Measurements from ENCODE around the gene MPPED1.

Gene MPPED1

DNA sequence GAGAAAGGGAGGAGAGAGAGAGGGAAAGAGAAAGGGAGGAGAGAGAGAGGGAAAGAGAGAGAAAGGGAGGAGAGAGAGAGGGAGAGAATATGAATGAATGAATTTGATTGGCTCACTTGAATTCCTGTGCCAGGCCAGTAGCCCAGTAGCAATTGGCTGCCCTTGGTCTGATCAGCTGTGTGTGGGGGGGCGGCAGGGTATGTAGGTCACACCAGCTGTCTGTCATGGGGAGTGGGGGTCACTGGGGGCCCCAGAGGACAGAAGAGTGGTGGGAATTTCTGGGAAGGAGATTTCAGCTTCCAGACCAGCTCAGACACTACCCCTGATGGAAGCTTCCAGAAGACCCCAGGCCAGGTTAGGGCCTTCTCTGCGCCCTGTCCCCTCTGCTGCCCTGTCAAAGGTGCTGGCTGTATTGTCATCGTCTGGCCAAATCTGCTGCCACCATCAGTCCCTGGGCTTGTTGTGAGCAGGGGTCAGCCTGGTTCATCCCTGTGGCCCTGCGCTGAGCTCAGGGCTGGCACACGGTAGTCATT, 21.1 kb downstream of the MPPED1 start:
- DNase-seq = no peak

DNA sequence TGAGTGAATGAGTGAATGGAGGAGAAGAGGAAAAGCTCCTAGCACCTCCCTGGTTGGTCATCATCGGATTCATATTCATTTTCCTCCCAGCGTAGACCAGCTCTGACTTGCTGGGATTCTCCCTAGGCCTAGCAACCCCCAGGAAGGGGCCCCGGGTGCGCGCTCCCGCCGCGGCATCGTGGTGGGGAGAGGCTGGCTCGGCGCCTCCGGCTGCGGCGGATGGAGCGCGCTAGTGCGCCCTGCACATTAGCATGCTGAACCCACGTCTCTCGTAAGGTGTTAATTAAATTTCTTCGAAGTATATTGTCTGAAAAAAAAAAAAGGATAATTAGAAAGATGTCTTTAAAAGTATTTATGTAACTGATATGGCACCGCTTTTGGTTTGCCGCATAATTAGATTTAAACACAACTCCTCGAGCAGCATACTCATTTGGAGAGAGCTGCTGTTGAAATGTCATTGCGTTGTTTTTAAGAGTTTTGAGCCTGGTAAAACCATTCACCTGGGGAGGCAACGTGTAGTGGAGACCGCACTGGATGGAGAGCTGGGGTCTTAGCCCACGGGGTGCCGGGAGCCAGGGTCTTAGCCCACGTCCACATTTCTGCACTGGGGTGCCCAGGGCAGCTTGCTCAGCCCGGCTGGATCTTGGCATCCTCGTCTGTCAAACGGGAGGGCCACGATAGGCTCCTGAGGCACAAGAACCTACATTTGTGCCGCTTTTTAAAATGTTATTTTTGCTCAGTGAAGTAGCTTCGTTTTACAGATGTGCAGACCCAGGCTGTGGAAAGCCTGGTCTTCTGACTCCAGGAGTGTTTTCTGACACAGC, 21.8 kb downstream of the MPPED1 start:
- no peak for DNase-seq

DNA sequence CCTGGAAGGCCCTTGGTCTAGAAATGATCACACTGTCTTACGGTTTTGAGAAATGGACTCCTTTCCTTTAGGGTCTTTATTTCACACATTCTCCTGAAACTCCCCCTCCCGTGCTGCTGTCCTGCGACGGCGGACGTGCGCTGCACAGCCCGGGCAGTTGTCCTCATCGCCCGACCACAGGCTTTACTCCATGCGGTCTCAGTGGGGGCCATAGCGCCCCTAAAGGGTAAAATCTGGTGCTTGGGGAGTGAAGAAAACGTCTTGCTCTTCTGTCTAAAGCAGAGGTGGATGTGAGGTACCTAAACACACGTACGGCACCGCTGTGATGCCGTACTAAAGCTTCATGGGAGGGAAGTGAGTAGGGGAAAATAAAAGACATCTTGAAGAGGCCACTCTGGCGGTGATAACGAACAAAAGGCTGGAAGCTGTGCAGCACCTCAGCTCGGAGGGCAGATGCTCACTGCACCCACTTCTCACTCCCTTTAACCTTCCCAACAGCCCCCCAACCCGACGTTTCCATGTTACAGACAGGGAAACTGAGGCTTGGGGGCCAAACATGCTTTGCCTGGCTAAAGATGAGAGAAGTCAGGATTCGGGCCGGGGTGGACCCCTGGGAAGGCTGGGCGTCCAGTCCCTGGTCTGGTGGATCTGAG, 22.6 kb downstream of the MPPED1 start:
- DNase-seq = no peak

DNA sequence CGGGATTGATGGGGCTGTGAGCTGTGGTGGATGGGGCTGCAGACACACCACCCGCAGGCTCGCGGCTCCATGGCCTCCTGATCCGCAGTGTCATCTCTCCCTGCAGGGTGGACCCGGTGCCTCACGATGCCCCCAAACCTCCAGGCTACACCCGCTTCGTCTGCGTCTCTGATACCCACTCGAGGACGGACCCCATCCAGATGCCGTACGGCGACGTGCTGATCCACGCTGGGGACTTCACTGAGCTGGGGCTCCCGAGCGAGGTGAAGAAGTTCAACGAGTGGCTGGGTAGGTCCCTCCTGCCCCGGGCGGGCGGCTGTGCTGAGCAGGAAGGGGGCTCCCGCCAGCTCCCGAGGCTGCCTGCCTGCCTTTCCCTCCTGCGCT, 23.1 kb downstream of the MPPED1 start:
- no peak for DNase-seq

DNA sequence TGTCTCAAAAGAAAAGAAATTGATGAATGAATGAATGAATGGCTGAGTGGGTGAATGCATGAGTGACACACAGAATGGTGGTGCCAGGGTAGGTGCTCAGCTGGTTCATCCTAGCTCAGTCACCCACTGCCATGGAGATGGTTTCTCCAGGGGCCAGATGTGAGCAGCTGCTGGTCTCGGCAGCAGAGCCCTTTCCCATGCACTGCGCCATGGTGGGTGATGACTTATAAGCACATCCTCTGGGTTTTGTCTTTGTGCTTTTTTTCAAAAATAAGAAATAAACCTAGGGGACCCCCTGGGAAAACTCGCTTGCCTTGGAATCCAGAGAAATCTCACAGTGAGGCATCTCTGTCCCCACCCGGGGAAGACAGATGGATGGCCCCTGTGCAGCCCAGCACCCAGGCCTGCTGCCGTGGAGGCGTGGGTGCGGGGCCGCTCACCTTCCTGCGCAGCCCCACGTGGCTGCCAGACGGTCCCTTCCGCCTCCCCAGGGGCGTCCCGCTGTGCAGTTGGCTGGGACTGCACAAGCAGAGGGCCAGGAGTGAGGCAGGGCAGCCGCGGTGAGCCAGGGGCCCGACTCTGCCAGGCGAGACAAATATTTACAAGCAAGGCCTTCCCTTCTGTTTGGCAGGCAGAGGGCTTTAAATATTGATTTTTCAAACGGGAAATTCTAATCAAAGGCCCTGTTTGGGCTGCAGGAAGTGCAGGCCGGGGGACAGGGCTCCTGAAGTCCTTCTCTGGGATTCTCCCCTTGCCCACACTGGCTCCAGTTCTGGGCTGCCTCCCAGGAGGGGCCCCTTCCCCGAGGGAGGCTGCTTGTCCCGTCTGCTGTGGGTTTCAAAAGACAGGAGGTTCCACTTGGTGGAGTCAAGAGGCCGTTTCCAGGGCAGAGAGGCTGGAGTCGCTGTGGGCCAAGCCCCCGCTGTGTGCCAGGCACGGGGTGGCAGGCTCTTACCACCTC, 24.3 kb downstream of the MPPED1 start:
- no peak for DNase-seq

DNA sequence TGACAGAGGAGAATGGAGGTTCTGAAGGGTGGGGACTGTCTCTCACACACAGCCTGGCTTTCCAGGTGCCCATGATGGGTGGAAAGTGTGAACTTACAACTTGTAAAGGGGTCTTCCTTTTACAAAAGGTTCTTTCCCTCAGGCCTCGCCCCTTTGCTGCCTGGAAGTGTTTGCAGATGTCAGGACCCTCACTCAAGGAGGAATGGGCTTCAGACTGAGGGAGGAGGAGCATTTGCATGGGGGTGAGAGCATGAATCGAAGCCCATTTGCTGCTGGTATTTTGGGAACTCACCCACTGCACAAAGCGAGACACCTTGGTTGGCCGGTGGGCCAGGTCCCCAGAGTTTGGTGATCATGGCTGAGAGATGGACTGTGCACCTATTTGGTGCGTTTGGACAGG, 25.1 kb downstream of the MPPED1 start:
- no peak for DNase-seq

DNA sequence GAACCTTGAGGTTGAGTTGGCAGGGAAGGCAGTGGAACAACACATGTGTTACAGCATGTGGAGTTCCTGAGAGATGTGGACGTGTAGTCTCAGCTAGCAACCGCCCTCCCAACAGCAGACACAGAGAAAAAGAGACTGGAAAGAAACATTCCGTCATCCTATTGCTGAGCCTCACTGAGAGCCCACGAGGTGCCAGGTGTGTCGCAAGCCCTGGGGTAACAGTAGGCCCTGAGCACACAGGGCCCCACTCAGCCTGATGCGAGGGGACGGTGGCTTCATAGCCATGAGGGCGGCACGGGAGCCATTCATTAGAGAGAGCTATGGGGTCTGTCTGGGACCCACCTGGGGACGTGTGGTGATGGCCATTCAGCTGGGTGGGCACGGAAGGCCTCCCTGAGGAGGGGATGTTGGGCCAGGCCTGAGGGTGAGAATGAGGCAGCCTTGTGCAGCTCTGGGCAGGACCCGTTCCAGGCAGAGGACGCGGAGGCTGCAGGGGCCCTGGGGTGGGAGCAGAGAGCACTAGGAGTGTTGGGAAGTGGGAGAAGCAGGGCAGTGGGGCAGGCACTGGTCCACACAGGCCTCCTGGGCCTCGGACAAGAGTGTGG, 26.2 kb downstream of the MPPED1 start:
- DNase-seq = no peak

DNA sequence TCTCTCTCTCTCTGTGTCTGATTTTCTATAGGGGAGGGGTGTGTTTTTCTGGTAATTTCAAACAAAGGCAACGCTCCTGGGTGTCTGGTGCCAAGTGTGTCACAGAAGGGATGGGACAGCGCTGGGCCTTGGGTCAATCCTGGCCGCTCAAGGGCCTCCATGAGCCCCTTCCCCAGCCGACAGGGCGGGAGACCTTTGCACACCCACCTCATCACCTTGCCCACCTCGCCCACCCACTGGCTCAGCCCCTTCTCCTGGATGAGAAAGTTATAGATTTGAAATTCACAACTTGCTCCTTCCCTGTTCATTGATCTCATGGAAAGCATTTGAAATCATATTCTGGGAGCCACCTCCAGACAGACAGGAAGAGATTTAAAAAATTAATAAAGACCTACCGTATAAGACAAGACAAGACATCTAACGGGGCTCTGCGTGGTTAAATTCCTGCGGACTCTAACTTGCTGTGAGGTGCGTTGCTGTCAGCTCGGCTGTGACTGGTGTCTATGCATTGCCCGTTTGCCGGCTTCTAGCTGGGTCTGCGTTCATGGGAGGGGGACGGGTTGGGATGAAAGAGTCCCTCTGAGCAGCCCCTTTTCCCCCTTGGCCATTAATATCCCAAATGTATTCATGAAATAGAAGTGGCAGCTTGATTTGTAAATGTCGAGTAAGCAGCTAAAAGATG, 27.0 kb downstream of the MPPED1 start:
- no peak for DNase-seq

DNA sequence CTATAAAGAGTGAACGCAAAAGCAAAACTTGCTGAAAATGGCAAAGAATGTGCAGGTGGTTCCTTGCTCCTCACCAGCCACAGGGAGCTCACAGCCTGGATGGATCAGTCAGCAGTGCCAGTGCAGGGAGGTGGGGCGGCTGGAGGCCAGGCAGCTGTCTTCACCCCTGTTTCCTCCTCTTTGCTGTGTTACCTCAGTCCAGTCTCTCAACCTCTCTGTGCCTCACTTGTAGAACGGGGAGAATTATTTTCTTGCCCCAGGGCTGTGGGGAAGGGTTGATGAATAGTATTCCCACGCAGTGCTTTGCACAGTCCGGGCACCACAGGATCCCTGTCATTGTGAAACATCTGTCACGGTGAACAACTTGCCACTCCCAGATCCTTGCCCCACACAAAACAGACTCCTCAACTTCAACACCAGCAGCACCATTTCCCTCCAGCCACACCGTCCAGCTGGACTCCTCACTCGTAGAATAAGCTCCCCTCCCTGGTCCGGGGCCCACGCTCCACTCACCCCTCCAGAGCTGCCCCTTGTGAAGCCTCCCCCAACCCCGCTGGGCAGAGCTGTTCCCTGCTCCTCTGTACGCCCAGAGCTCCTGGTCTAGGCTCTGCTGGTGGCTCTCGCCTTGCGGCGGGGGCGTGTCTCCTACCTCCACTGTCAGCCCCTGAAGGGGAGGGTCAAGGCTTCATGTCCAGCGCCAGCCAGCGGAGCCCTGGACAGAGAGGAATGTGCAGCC, 27.7 kb downstream of the MPPED1 start:
- DNase-seq = no peak

DNA sequence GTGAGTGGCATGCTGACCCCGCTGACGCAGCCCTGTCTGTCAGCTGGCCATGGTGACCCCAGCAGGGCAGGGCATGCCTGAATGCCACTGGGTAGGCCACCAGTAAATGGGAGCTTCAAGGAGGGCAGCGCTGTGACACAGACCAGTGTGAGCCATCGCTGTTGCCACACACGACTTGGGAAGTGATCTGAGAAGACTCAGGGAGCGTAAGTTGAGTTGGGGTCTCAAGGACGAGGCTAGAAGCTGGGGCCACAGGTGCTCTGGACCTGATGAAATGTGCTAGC, 28.2 kb downstream of the MPPED1 start:
- no peak for DNase-seq

DNA sequence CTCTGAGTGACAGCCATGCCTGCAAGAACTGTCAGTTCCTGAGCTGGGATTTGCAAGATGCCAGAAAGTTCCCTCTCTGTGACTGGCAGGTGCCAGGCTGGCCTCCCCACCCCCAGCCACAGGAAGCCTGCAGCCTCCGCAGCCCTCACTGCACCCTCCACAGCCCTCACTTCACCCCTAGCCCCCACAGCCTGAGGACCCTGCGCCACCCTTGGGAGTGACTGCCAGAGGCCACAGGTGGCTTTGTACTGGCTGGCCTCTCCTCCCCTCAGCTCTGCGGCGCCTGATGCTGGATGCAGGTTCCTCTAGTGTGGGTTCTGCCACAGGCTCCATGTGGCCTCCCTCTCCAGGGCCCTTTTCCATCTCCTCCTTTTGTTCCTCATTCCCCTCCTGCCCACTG, 28.7 kb downstream of the MPPED1 start:
- DNase-seq = no peak

DNA sequence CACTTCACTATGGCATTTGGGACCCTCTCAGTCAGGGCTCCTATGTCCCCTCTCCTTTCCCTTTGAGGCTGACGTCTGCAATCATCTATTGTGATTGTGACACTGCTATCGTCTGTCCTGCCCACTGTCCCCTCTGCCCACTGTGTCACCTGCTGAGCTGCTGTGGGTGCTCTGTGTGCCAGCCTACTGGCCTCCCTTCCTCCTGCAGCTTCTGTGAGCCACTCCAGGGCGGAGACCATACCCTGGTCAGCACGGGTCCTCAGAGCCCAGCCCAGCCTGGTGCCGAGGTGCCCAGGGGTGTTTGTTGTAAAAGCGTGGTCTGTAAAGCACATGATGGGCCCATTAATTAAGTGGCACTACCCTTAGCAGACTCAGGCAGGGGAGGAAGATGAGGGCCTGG, 29.4 kb downstream of the MPPED1 start:
- no peak for DNase-seq

DNA sequence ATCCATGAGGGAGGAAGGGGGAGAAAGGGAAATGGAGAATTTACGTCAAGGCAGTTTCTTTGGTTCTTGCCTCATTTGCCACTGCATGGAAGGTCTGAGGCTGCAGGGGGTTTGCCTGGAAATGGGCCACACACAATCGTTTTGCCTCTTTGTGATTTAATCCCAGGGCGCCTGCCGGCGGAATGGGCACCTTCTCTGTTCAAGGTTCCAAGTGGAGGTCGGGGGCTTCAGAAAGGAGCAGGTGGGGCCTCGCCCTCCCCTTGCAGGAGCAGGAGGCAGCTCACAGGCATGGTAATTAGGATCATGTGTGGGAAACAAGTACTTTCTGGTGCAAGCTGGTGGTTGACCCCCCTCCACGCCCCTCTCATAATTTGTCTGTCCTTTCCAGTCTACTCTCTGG, 29.9 kb downstream of the MPPED1 start:
- DNase-seq = no peak

DNA sequence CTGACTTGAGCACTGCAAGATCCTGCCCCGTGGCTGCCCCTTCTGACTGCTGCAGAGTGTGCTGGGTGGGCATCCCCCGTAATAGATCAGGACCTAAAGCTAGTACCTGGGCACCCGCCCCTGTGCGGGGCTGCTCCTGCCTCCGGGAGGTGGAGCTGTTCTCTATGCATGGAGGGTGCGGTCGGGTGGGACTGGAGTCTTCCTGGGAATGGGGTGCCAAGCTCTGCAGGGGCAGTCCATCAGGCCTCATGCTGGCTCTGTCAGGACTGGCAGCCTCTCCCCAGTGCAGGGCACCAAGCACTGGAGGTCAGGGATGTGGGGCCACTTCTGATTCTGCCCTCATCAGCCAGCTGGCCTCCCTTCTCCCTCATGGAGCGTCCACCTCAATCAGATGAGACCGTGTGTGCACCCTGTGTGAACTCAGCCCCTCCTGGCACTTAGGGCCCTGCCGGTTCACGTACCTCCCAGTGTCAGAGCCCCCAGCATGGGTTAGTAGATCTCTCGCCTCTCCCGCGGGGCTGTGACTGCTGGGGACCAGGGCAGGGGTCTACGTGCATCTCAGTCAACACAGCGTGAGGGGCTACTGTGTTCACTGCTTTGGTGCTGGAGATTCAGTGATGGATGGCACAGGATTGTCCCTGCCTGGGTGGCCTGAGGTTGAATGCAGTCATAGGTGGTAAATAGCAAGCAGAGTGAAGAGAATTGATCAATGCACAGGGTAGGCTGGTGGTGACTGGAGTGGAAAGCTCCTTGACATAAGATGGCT, 30.8 kb downstream of the MPPED1 start:
- no peak for DNase-seq

DNA sequence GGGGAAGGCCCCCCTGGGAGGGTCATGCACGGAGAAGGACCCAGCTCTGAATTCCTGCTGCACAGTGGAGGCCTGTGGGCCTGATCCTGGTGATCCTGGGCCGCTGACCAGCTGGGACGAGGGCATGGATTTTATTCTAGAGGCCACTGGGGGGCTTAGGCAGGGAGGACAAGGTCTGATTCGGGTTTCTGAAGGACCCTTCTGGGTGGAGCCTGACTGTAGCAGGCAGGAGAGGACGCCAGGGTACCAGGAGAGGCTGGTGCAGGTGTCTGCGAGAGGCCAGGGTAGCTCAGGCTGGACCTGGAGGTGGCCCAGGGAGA, 31.3 kb downstream of the MPPED1 start:
- DNase-seq = no peak

DNA sequence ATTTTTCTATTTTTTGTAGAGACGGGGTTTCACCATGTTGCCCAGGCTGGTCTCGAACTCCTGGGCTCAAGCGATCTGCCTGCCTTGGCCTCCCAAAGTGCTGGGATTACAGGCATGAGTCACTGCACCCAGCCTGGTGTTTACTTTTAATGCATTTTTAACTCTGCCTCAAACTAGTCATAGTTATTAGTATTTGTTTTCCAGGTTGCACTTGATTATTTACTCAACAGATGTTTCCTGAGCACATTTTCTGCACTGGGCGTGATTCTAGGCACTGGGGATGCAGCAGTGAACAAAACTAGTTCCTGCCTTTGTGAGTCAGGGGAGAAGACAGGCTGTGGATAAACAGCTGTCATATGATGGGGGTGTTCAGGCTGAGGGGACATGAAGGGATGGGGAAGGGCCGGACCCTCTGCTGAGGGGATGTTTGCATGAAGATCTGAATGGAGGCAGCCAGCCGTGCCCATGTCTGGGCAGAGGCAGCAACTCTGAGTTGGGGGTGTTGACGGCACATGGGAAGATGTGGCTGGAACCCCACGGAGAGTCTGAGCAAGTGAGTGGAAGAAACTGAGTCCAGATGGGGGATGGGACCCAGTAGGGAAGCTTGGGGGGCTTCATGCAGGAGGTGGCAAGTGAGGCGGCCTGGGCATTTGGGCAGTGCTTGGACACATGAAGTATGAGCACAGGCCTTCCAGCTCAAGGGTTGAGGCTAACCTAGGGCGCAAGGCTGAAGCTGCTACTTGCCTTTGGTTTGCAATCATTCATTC, 34.4 kb downstream of the MPPED1 start:
- no peak for DNase-seq

DNA sequence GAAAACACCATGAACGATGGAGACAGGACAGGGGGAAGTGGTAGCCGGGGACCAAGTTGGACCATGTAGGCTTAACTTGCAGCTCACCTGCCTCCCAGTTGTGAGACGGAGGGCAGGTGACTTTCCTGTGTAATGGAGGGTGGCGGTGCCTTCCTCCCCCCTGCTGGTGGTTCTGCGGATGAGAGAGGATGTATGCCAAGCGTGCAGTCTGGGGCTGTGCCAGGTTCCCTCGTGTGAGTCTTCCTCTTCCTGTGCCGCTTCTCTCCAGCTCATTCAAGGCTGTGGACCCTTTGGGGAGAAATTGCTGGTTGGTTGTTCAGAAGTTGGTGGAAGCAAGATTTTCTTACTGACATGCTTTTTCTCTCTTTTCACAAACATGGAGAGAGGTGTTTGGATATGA, 35.1 kb downstream of the MPPED1 start:
- no peak for DNase-seq

DNA sequence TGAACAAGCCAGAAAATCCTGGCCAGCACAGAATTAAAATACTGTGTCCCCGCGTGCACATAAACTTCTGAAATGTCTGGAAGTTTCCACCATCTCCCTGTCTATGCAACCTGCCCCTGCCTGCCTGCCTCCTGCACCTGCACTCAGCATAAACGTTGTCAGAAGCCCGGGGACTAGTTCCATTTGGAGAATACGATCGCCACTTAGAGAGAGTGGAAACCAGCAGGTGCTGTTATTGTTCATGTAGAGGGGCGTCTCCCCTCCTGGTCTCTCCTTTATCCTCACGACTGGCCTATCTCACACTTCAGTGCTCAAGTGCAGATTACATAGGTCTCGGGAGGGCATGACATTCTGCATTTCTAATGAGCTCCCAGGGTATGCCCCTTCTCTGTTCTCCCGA, 35.6 kb downstream of the MPPED1 start:
- DNase-seq = no peak

DNA sequence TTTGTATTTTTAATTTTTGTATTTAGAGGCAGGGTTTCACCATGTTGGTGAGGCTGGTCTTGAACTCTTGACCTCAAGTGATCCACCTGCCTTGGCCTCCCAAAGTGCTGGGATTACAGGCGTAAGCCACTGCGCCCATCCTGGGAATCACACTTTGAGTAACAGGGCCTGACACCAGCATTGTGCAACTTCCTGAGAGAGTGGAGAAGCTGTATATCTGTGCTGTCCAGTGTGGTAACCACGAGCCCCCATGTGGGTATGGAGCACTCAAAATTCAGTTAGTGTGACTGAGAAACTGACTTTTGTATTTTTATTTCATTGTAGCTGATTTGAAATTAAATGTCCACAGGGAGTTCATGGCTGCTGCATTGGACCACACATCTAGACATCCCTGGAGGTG, 36.2 kb downstream of the MPPED1 start:
- DNase-seq = no peak

DNA sequence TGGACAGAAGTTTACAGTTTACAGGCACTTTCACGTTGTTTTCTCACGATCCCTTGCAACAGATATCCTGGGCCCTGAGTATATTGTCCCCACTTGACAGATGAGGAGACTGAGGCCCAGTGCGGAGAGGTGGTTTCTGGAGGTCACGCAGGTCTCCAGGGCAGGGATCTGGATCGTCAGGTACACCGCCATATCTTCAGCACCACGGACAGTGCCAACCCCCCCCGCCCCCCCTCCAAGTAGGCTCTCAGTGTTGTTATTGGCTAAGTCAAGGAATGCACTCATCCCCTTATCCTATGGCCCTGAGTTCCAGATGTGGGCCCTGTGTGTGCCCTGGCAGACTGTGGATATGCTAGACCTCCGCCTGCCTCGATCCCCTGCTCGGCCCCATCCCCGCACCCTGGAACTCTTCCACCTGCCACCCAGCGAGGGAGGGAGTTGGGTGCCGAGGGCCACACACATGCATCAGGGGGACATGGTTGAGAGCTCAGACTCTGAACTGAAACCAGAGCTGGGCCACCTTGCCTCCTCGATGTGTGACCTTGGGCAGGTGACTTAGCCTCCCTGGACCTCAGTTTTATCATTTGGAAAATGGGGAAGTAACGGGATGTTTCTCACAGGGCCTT, 37.5 kb downstream of the MPPED1 start:
- DNase-seq = no peak

Data from cortex of kidney (tissue), 1 donor.